ENCODE measurements around the gene TAF1C. TPM values are rescaled to one million over a fixed set of nuclear protein-coding genes. Genes with fewer than 3 reads are reported as not detected.
A peak's percentile ranks its signal among the peaks of the same experiment; 100 is the strongest.

The TAF1C gene
- total RNA-seq, 1 donor from 2014 or later: 29.3 TPM

- intact Hi-C loops (cut with DNase I): loop anchor here (10.0 kb wide), 1 partner anchor 56 kb away; no protein-coding TSS in a partner anchor
- no peak for DNase-seq
Observed at GRCh38 chr16:84141143-84141670, 45.6 kb downstream of the TAF1C start.

DNA sequence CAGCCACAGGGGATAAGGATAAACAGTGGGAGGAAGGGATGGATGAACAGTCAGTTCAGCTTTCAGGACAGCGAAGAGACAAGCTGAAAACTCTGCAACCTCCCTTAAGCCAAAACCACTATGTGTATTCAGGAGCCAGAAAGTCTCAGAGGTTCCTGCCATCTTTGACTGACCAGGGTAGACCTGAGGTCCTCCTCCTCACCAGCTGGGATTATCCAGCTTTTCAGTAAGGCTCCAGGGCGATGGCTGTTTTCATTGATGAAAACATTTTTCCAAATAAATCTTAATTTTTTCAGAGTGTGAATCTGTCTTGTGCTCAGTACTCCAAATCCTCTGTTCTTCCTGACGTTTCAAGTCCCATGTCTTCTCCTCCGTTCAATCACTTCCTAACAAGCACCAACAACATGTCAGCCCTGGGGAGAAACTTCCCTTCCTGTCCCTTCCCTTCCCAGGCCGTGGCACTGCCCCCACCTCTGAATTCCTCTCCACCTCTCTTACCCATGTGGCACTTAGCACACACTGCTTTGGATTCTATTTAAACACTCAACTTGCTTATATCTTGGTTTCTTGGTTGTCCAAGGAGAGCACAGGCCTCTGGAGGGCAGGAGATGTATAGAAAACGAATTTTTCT lies 47.1 kb downstream of the TAF1C start:
- intact Hi-C loops (cut with DNase I): loop anchor here (5.0 to 10.0 kb wide), 2 partner anchors 48 to 55 kb away; partner anchors contain the start of gene TAF1C
- DNase-seq (no peak), ATAC-seq (ENCODE audit: poor library complexity) (no peak)

More at GRCh38 chr16:84141143-84141670, 45.6 kb downstream of the TAF1C start:
- ATAC-seq (ENCODE audit: poor library complexity): no peak

GRCh38 chr16:84138824-84139627 lies 47.8 kb downstream of the TAF1C start:
- DNase-seq: no peak
- intact Hi-C loops (cut with DNase I): loop anchor here (5.0 kb wide), 1 partner anchor 48 kb away; the partner anchor contains the start of gene TAF1C
- peak; percentile 86 for ATAC-seq (ENCODE audit: poor library complexity)

DNA sequence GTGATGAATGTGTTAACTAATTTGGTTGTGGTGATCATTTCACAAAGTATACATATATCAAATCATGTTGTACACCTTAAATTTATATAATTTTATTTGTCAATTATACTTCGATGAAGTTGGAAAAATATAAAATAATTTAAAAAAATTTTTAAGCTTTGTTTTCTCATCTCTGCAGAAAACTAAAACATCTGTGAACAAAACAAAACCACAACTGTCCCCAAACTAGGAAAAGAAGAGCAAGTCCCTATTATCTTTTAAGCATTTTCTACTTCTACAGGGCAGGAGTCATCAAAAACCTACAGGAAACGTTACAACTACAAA lies 48.4 kb downstream of the TAF1C start:
- intact Hi-C loops (cut with DNase I): loop anchor here (5.0 kb wide), 1 partner anchor 49 kb away; the partner anchor contains the start of gene TAF1C
- DNase-seq (no peak), ATAC-seq (ENCODE audit: poor library complexity) (no peak)

DNA sequence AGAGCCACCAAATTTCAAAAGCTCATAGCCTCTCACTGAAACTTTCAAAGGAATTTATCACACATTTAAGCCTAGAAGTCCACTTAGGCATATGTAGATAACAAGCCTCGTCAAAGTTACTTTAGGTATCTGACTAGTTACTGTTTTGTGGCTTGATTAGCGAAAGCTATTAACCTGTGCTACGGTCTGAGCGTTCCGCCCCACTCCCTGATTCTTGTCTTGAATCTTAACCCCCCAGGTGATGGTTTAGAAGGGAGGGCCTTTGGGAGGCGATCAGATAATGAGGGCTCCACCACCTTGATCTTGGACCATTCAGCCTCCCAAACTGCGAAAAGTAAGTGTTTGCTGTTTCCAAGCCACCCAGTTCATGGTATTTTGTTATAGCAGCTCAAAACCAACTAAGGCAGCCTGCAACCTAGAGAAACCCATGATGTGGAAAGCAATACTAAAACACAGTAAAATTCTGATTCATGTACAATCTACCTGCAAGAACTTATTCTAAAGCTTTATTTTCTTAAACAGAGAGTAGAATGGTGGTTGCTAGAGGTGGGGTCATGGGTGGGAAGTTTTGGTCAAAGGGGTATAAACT lies 49.0 kb downstream of the TAF1C start:
- intact Hi-C loops (cut with DNase I): loop anchor here (5.0 kb wide), 1 partner anchor 49 kb away; the partner anchor contains the start of gene TAF1C
- no peak for DNase-seq
- no peak for ATAC-seq (ENCODE audit: poor library complexity)

DNA sequence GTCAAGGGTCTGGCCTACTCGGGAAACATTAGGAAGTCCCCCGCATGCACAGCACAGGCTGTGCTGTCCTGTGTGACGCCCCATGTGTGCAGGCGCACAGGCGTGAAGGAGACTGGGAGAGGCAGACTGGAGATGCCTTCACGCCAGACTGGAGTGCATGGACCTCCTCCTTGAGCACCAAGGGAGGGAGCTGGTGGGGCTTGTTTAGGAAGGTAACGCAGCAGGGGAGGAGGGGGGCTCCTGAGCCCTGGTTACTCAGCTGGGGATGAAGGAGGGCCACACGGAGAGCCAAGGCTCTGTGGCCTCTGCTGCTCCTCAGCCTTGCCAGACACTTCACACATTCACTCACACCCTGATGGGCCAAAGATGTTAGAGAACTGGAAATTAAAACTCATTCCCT lies 49.6 kb downstream of the TAF1C start:
- ATAC-seq (ENCODE audit: poor library complexity): no peak
- no peak for DNase-seq
- intact Hi-C loops (cut with DNase I): loop anchor here (5.0 kb wide), 1 partner anchor 50 kb away; the partner anchor contains the start of gene TAF1C

DNA sequence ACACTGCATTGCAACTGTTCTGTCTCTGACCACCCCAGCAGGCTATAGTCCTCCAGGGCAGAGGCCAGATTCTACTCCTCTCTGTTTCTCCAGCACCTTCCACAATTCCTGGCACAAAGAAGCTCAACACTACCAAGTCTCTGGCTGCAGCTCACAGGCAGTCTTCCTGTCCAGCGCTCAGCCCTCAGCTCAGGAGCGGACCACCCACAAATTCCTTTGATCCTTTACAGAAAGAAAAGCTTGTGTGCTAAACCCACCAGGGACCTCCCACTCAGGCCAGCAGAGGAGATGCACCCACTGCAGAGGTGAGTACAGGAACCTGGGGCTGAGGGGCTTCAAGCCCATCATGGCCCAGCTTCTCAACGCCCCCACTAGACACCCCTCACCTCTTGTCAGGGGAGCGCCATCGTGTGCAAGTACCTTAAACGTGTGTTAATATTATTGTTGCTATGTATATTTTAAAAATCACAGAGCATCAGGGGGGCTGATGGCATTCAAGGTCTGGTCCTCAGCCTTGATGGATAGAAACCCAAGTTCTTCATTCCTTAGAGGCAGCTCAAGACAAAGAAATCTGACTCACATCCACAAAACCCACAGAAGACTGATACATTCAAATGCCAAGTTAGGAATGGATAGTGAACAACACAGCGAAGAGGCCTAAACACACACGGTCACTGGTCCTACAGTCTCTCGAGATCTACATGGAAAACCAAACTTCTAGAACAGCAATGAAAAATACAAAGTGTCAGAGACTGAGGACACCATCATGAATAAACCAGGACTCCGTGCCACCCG lies 50.3 kb downstream of the TAF1C start:
- ATAC-seq (ENCODE audit: poor library complexity) (no peak), DNase-seq (no peak)
- intact Hi-C loops (cut with DNase I): loop anchor here (5.0 kb wide), 1 partner anchor 51 kb away; the partner anchor contains the start of gene TAF1C

DNA sequence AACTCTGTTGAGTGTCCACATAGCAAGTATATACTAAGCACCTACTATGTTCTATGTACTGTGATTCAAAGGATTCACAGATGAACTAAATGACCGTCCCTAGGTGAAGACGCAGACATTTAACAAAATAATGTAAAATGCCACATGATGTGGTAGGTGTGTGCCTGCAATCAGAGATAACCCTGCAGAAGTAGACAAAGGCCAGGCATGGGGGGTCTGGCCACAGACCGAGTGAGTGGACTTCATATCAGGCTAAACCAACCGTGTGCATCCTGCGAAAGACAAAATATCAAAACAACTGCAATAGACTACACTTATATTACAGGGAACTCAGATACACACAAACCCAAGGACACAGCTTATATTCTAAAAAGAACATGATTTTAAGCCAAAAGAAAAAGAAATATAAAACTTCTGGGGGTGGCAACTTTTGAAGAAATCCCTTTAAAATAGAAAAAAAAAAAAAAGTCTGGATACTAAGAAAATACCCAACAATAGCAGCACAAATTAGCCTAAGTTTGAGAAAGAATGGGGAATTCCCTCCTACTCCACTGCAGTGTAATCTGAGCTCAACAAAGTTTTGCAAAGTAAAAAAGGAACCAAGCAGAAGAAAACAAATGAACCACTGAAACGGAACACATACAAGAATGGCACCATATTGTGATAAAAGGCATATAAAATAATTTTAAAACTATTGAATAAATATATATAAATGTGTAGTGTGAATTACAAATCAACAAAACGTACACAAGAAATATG lies 54.2 kb downstream of the TAF1C start:
- intact Hi-C loops (cut with DNase I): no loop called here
- DNase-seq (no peak), ATAC-seq (ENCODE audit: poor library complexity) (no peak)

DNA sequence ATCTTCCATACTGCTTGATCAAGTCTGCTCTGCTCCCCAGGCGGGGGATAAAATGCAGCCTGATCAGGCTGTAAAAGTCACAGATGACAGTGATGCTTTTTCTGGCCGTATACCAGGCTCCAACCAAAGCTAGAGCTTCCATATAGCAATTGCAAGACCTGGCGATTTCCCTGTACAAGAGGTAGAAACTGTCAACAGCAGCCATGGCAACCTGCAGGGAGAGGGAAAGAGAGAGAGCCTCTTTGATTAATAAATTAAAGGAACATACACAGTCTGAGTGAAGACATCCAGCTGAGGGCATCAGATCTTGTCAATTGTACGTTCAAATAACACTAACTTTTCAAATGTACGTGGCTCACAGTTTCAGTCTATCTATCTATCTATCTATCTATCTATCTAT lies 55.7 kb downstream of the TAF1C start:
- intact Hi-C loops (cut with DNase I): no loop called here
- ATAC-seq (ENCODE audit: poor library complexity): peak; percentile 54
- no peak for DNase-seq

Other genes starting within 250 kb of the TAF1C start
- gene OSGIN1, start 233.8 kb downstream of the TAF1C start, total RNA-seq: 7.2 TPM
- 0.46 TPM for gene NECAB2, start 218.8 kb downstream of the TAF1C start, total RNA-seq
- 0.78 TPM for gene SLC38A8, start 144.3 kb downstream of the TAF1C start, total RNA-seq
- 67.3 TPM for gene MBTPS1, start 70.1 kb downstream of the TAF1C start, total RNA-seq
- gene HSDL1, start 41.9 kb downstream of the TAF1C start, total RNA-seq: 22.6 TPM
- not detected for gene DNAAF1, start 41.7 kb downstream of the TAF1C start, total RNA-seq
- gene ADAD2, start 4.1 kb upstream of the TAF1C start, total RNA-seq: 0.65 TPM
- not detected for gene KCNG4, start 53.0 kb upstream of the TAF1C start, total RNA-seq
- 1.4 TPM for gene WFDC1, start 107.8 kb upstream of the TAF1C start, total RNA-seq
- not detected for gene ATP2C2, start 181.5 kb upstream of the TAF1C start, total RNA-seq

Measured in Right ventricle myocardium superior (tissue), 1 donor.